ENCODE data around the gene CLSTN2.

The CLSTN2 gene

GRCh38 chr3:140096037-140096436, 161.1 kb downstream of the CLSTN2 start:
- H3K4me1 Mint-ChIP-seq (ENCODE audit: low read depth) = no peaks in the 10 kb centered on the region
- H3K27ac Mint-ChIP-seq = no peak overlapping the region
- H3K36me3 Mint-ChIP-seq (ENCODE audit: low read depth) = no peaks in the 10 kb centered on the region
- no peaks in the 10 kb centered on the region for H3K27me3 Mint-ChIP-seq (ENCODE audit: low read depth)
- H3K9me3 Mint-ChIP-seq = no peaks in the 10 kb centered on the region
- H3K4me3 Mint-ChIP-seq = no peak overlapping the region

- Mint-ChIP-seq H3K27me3 (ENCODE audit: low read depth) (no peaks in the 10 kb centered on the region), H3K27ac (no peak overlapping the region), H3K36me3 (ENCODE audit: low read depth) (no peaks in the 10 kb centered on the region), H3K4me3 (no peak overlapping the region), H3K4me1 (ENCODE audit: low read depth) (no peaks in the 10 kb centered on the region), H3K9me3 (no peaks in the 10 kb centered on the region)
Measured at GRCh38 chr3:140097874-140098635, 163.1 kb downstream of the CLSTN2 start.

- Mint-ChIP-seq H3K4me1 (ENCODE audit: low read depth) (no peaks in the 10 kb centered on the region), H3K36me3 (ENCODE audit: low read depth) (no peaks in the 10 kb centered on the region), H3K4me3 (no peak overlapping the region), H3K27me3 (ENCODE audit: low read depth) (no peaks in the 10 kb centered on the region), H3K9me3 (no peaks in the 10 kb centered on the region), H3K27ac (no peak overlapping the region)
Measured at GRCh38 chr3:140100479-140100878, 165.5 kb downstream of the CLSTN2 start.

- no peaks in the 10 kb centered on the region for H3K27me3 Mint-ChIP-seq (ENCODE audit: low read depth)
- H3K36me3 Mint-ChIP-seq (ENCODE audit: low read depth) = no peaks in the 10 kb centered on the region
- no peaks in the 10 kb centered on the region for H3K4me1 Mint-ChIP-seq (ENCODE audit: low read depth)
- H3K4me3 Mint-ChIP-seq = no peak overlapping the region
- no peaks in the 10 kb centered on the region for H3K9me3 Mint-ChIP-seq
- H3K27ac Mint-ChIP-seq = no peak overlapping the region
Measured at GRCh38 chr3:140103166-140103565, 168.2 kb downstream of the CLSTN2 start.

GRCh38 chr3:140103986-140104645, 169.1 kb downstream of the CLSTN2 start:
- no peaks in the 10 kb centered on the region for H3K9me3 Mint-ChIP-seq
- no peaks in the 10 kb centered on the region for H3K4me1 Mint-ChIP-seq (ENCODE audit: low read depth)
- H3K27ac Mint-ChIP-seq = no peak overlapping the region
- no peaks in the 10 kb centered on the region for H3K27me3 Mint-ChIP-seq (ENCODE audit: low read depth)
- no peaks in the 10 kb centered on the region for H3K36me3 Mint-ChIP-seq (ENCODE audit: low read depth)
- no peak overlapping the region for H3K4me3 Mint-ChIP-seq

- no peak overlapping the region for H3K4me3 Mint-ChIP-seq
- H3K36me3 Mint-ChIP-seq (ENCODE audit: low read depth) = no peaks in the 10 kb centered on the region
- H3K4me1 Mint-ChIP-seq (ENCODE audit: low read depth) = no peaks in the 10 kb centered on the region
- no peak overlapping the region for H3K27ac Mint-ChIP-seq
- no peaks in the 10 kb centered on the region for H3K27me3 Mint-ChIP-seq (ENCODE audit: low read depth)
- H3K9me3 Mint-ChIP-seq = no peaks in the 10 kb centered on the region
Measured at GRCh38 chr3:140113996-140114788, 179.2 kb downstream of the CLSTN2 start.

- no peaks in the 10 kb centered on the region for H3K9me3 Mint-ChIP-seq
- no peaks in the 10 kb centered on the region for H3K27me3 Mint-ChIP-seq (ENCODE audit: low read depth)
- H3K36me3 Mint-ChIP-seq (ENCODE audit: low read depth) = no peaks in the 10 kb centered on the region
- H3K27ac Mint-ChIP-seq = no peak overlapping the region
- H3K4me3 Mint-ChIP-seq = no peak overlapping the region
- H3K4me1 Mint-ChIP-seq (ENCODE audit: low read depth) = no peaks in the 10 kb centered on the region
Measured at GRCh38 chr3:140114789-140115080, 179.8 kb downstream of the CLSTN2 start.

- Mint-ChIP-seq H3K4me1 (ENCODE audit: low read depth) (no peaks in the 10 kb centered on the region), H3K27ac (no peak overlapping the region), H3K4me3 (no peak overlapping the region), H3K36me3 (ENCODE audit: low read depth) (no peaks in the 10 kb centered on the region), H3K9me3 (no peaks in the 10 kb centered on the region), H3K27me3 (ENCODE audit: low read depth) (no peaks in the 10 kb centered on the region)
Measured at GRCh38 chr3:140117096-140117526, 182.1 kb downstream of the CLSTN2 start.

- no peaks in the 10 kb centered on the region for H3K36me3 Mint-ChIP-seq (ENCODE audit: low read depth)
- no peaks in the 10 kb centered on the region for H3K4me1 Mint-ChIP-seq (ENCODE audit: low read depth)
- no peak overlapping the region for H3K27ac Mint-ChIP-seq
- H3K9me3 Mint-ChIP-seq = no peaks in the 10 kb centered on the region
- H3K4me3 Mint-ChIP-seq = no peak overlapping the region
- no peaks in the 10 kb centered on the region for H3K27me3 Mint-ChIP-seq (ENCODE audit: low read depth)
Measured at GRCh38 chr3:140122183-140122582, 187.2 kb downstream of the CLSTN2 start.

GRCh38 chr3:140128217-140128616, 193.2 kb downstream of the CLSTN2 start:
- Mint-ChIP-seq H3K36me3 (ENCODE audit: low read depth) (no peaks in the 10 kb centered on the region), H3K27ac (no peak overlapping the region), H3K27me3 (ENCODE audit: low read depth) (no peaks in the 10 kb centered on the region), H3K4me1 (ENCODE audit: low read depth) (no peaks in the 10 kb centered on the region), H3K9me3 (no peaks in the 10 kb centered on the region), H3K4me3 (no peak overlapping the region)

- Mint-ChIP-seq H3K36me3 (ENCODE audit: low read depth) (no peaks in the 10 kb centered on the region), H3K4me3 (no peak overlapping the region), H3K27ac (no peak overlapping the region), H3K4me1 (ENCODE audit: low read depth) (no peaks in the 10 kb centered on the region), H3K27me3 (ENCODE audit: low read depth) (no peaks in the 10 kb centered on the region), H3K9me3 (no peaks in the 10 kb centered on the region)
Measured at GRCh38 chr3:140128631-140129030, 193.6 kb downstream of the CLSTN2 start.

GRCh38 chr3:140129768-140130284, 194.8 kb downstream of the CLSTN2 start:
- Mint-ChIP-seq H3K27me3 (ENCODE audit: low read depth) (peaks cover 3% of the 10 kb centered on the region), H3K9me3 (no peaks in the 10 kb centered on the region), H3K36me3 (ENCODE audit: low read depth) (no peaks in the 10 kb centered on the region), H3K4me1 (ENCODE audit: low read depth) (no peaks in the 10 kb centered on the region), H3K27ac (no peak overlapping the region), H3K4me3 (no peak overlapping the region)

- H3K9me3 Mint-ChIP-seq = no peaks in the 10 kb centered on the region
- no peak overlapping the region for H3K27ac Mint-ChIP-seq
- H3K4me3 Mint-ChIP-seq = no peak overlapping the region
- H3K4me1 Mint-ChIP-seq (ENCODE audit: low read depth) = no peaks in the 10 kb centered on the region
- H3K36me3 Mint-ChIP-seq (ENCODE audit: low read depth) = no peaks in the 10 kb centered on the region
- peaks cover 3% of the 10 kb centered on the region for H3K27me3 Mint-ChIP-seq (ENCODE audit: low read depth)
Measured at GRCh38 chr3:140131895-140132294, 196.9 kb downstream of the CLSTN2 start.

- Mint-ChIP-seq H3K27me3 (ENCODE audit: low read depth) (peaks cover 3% of the 10 kb centered on the region), H3K9me3 (no peaks in the 10 kb centered on the region), H3K4me1 (ENCODE audit: low read depth) (no peaks in the 10 kb centered on the region), H3K27ac (no peak overlapping the region), H3K4me3 (no peak overlapping the region), H3K36me3 (ENCODE audit: low read depth) (no peaks in the 10 kb centered on the region)
Measured at GRCh38 chr3:140134231-140134965, 199.4 kb downstream of the CLSTN2 start.
